GM18870 (cell line): ENCODE results near the gene FAT2.
A peak's percentile ranks its signal among the peaks of the same experiment; 100 is the strongest.
"Not testable (repeated sequence)": the region's sequence is repeated elsewhere in the genome, so short reads cannot be mapped to it uniquely, and the experiment has no call there.

Experiments
- ATAC-seq: cut with Tn5 transposase; IDR thresholded peaks from one replicate; pipeline ENCODE4 v1.9.1; 2021; ENCODE audit warnings: moderate library complexity; ENCODE audit not compliant: unreplicated experiment

Gene FAT2

GRCh38 chr5:151584057-151584937 is 6.8 kb downstream of the FAT2 start:
- no peak for ATAC-seq

DNA sequence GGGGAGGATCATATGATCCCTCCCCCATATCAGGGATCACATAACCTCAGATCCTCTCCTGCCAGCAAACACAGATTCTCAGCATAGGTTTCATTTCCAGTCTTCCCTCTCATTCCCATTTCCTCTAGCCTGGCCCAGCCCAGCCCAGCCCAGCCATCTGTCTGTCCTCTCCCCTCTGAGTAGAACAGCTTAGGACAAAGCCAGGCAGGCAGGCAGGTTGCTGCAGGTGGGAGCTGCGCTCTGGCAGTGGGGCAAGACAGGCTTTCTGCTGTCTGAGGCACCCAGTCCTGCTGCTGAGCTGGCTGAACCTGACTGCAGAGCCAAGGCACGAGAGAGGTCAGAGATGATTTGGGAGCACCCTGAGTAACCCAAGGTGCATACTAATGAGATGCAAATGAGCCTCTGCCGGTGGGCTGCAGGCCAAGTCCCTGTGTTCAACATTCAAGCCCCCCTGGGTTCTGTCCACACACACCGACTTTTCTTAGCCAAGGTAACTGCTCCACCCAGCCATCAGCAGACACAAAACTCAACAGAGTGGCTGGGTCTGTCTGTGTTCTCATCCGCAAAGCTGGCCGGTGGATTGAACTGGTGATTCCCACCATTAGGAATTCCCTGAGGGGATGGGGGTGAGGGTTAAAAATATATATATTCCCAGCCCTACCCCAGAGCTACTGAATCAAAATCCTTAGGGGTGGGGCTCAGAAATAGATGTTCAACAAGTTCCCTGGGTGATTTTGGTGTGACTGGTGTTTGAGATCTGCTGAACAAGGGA is 9.1 kb downstream of the FAT2 start:
- no peak for ATAC-seq

- ATAC-seq = no peak
These were observed 9.8 kb downstream of the FAT2 start for GRCh38 chr5:151581347-151581746.

- ATAC-seq = no peak
These were observed 10.3 kb downstream of the FAT2 start for GRCh38 chr5:151580858-151581257.

- no peak for ATAC-seq
These were observed 10.9 kb downstream of the FAT2 start for GRCh38 chr5:151580239-151580638.

DNA sequence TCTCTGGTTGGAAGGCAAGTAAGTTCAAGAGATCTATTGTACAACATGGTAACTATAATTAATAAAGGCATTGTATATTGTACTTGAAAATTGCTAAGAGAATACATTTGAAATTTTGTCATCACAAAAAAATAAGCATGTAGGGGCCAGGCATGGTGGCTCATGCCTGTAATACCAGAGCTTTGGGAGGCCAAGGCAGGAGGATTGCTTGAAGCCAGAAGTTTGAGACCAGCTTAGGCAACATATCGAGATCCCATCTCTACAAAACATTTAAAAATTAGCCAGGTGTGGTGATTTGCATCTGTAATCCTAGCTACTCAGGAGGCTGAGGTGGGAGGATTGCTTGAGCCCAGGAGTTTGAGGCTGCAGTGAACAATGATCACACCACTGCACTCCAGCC is 12.0 kb downstream of the FAT2 start:
- ATAC-seq = not testable (repeated sequence)

- no peak for ATAC-seq
These were observed 12.7 kb downstream of the FAT2 start for GRCh38 chr5:151578326-151579025.

DNA sequence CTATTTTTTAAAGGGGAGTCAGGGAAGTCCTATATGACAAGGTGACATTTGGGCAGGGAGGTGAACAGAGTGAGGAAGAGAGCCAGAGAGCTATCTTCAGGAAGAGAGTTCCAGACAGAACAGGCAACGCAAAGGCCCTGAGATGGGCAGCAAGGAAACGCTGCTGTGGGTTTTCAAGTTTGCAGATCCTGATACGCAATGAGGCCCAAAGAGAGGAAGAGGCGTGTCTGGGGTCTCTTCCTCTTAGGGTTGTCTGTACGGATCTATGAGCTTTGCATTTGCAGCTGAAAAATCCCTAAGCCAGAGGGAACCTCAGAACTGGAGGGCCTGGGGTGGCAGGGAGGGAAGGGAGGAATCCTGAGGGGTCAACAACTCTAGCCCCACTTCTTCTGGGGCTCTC is 13.6 kb downstream of the FAT2 start:
- ATAC-seq = no peak

- ATAC-seq = no peak
These were observed 16.6 kb downstream of the FAT2 start for GRCh38 chr5:151574444-151574996.

DNA sequence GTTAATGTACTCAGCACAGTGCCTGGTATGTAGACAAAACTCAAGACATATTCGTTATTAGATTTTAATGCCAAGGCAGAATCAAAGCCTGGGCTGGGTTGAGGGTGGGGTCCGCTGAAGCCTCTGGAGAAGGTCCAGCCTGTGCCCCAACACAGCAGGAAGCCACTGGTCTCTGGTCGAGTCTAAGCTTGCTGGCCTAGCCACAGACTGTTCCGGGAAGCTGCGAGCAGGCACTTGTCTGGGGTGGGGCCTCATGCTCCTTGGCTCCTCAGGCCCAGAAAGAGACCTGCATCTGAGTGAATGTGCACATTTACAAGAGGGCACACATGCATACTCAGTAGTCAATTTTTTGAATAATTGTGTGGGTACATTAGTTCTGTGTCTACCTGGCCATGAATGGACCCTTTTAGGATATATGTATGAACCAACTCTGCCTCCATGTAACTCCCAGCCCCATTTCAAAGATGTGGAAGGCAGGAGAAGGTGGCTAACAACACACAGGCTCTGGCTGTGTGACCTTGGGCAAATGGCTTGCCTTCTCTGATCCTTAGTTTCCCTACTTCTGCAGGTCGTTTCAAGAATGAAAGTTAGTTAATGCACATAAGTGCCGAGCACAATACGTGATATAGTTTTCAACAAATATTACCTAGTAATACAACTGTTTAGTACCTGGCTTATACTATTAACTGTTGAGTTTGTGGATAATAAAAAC is 18.3 kb downstream of the FAT2 start:
- no peak for ATAC-seq

GRCh38 chr5:151571270-151572173 is 19.6 kb downstream of the FAT2 start:
- ATAC-seq = no peak

GRCh38 chr5:151570512-151571269 is 20.4 kb downstream of the FAT2 start:
- no peak for ATAC-seq

DNA sequence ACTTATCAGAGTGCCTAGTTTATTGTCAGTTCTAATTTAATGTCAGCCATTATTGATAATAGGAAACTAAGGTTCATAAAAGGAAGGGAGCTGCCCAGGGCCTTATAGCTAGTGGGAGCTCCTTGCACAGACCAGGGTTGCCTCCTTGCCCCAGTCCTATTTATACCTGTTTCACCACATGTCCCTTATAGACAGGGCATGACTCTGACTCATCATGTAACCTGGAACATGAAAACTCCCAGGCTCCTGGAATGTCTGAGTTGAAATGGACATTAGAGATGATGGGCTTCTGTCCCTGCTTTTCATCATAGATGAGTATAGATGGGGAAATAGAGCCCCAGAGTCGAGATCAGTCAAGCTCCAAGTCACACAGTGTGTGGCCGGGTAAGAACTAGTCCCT is 21.1 kb downstream of the FAT2 start:
- ATAC-seq = no peak

GRCh38 chr5:151569132-151570046 is 21.7 kb downstream of the FAT2 start:
- ATAC-seq = peak; percentile 81

DNA sequence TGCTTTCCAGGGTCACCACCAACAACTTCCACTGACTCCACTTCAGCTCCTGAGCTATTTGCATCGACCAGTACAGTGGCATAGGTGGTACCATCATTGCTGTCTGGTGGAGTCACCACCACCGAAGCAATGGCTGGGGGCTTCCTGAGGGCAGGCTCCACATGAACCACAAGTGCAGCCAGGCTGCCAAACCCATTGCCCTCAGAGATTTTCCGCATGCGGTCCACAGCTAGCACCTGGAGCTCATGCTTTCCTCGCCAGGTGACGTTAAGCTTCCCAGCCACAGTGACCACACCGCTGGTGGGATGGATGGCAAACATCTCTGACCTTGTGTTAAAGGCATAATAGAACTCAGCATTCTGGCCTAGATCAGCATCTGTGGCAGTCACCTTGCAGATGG is 23.1 kb downstream of the FAT2 start:
- no peak for ATAC-seq

DNA sequence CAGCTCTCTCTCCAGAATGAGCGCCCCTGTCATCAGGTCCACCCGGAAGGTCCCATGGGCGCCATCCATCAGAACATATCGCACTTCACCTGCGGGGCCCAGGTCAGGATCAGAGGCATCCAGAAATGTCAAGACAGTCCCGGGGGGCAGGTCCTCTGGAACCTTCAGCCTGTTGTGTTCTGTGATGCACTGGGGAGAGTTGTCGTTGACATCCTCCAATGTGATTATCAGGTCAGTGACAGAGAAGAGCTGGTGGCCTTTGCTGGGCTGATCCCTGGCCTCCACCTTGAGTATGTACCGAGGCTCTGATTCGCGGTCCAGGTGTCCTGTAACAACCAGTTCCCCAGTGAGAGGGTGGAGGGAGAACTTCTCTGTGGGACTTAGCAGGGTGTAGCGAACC is 25.2 kb downstream of the FAT2 start:
- ATAC-seq = no peak

- ATAC-seq = no peak
These were observed 29.0 kb downstream of the FAT2 start for GRCh38 chr5:151562019-151562707.
